GM12878 (cell line): Measurements from ENCODE around the gene SSUH2. TPM values are rescaled to one million over a fixed set of nuclear protein-coding genes. Genes with fewer than 3 reads are reported as not detected.

Experiments
- DPF2 ChIP-seq: fragments of 450-650 bp; IDR thresholded peaks from 2 replicates; pipeline ENCODE4 v1.6.1; 2017; ENCODE audit warnings: mild to moderate bottlenecking
- NBN ChIP-seq: fragments of 450-650 bp; IDR thresholded peaks from 2 replicates; pipeline ENCODE4 v1.6.1; 2016
- NFYB ChIP-seq: IDR thresholded peaks from 2 replicates; pipeline ENCODE4 v1.6.1; 2011; ENCODE audit warnings: low read depth, mild to moderate bottlenecking, low read length, improper control_type of control experiment, moderate library complexity; ENCODE audit not compliant: insufficient read depth
- PML ChIP-seq: IDR thresholded peaks from 2 replicates; pipeline ENCODE4 v1.6.1; 2012; ENCODE audit warnings: low read length, inconsistent platforms
- RAD51 ChIP-seq: fragments of 450-650 bp; IDR thresholded peaks from 2 replicates; pipeline ENCODE4 v1.6.1; 2016; ENCODE audit warnings: moderate library complexity, mild to moderate bottlenecking, inconsistent platforms
- SIN3A ChIP-seq: IDR thresholded peaks from 2 replicates; pipeline ENCODE4 v1.6.1; 2012; ENCODE audit warnings: low read depth, low read length, improper control_type of control experiment
- TAF1 ChIP-seq: IDR thresholded peaks from 2 replicates; pipeline ENCODE4 v1.6.1; 2011; ENCODE audit warnings: mild to moderate bottlenecking, low read depth, low read length, borderline replicate concordance
- YY1 ChIP-seq: IDR thresholded peaks from 2 replicates; pipeline ENCODE4 v1.6.1; 2011; ENCODE audit warnings: low read depth, mild to moderate bottlenecking, low read length
- polyA plus RNA-seq, 11 experiments: library from polyadenylated mRNA; depleted of rRNA in 4 of 11; unstranded in 6 of 11; stranded (reverse) in 5 of 11; fragments of >200 nt; fragmentation: Nextera tagmentation in 4 of 11; fragmentation: Illumina TruSeq in 1 of 11; extraction: Ambion mirVana in 4 of 11; extraction: Trizol in 1 of 11; gene quantifications; 1 replicate in 1 of 11; 2 replicates in 10 of 11; pipeline versions ENCODE4 v1.2.1 to v1.2.3, GENCODE V29; 2011 to 2016; ENCODE audit warnings: inconsistent platforms in 2 of 11, missing spikeins in 2 of 11, low read depth in 1 of 11
- total RNA-seq, 4 experiments: library from RNA; depleted of rRNA in 3 of 4; stranded (reverse); fragments of >200 nt in 3 of 4; fragmentation: Illumina TruSeq in 1 of 4; extraction: Trizol in 1 of 4; gene quantifications; 2 replicates each; pipeline versions ENCODE4 v1.2.1 to v1.2.3, GENCODE V29; 2013 to 2021
- TF ChIP-seq, protein P1 (sequence below): fragments of 450-650 bp; IDR thresholded peaks from 2 replicates; pipeline ENCODE4 v1.6.1; 2016; ENCODE audit warnings: mild to moderate bottlenecking, moderate library complexity, borderline replicate concordance
- TF ChIP-seq, protein P2 (sequence below): fragments of 450-650 bp; IDR thresholded peaks from 2 replicates; pipeline ENCODE4 v1.6.1; 2017; ENCODE audit warnings: mild to moderate bottlenecking, moderate library complexity
- TF ChIP-seq, protein P3 (sequence below): IDR thresholded peaks from 2 replicates; pipeline ENCODE4 v1.6.1; 2011; ENCODE audit warnings: borderline replicate concordance, low read depth, mild to moderate bottlenecking, moderate library complexity, mixed read lengths, low read length; ENCODE audit not compliant: insufficient read depth; ENCODE audit errors: extremely low read length
- TF ChIP-seq, protein P4 (sequence below): fragments of 450-650 bp; IDR thresholded peaks from 2 replicates; pipeline ENCODE4 v1.6.1; 2017; ENCODE audit warnings: mild to moderate bottlenecking, low read depth, inconsistent platforms; ENCODE audit not compliant: poor library complexity, severe bottlenecking

SSUH2 gene
- total and polyA plus RNA-seq, 10 of the 15 experiments (the other 5 are each of a cell fraction or from before 2014, with no cell fraction given): 0.09 to 0.26 TPM; not detected in 8

DNA sequence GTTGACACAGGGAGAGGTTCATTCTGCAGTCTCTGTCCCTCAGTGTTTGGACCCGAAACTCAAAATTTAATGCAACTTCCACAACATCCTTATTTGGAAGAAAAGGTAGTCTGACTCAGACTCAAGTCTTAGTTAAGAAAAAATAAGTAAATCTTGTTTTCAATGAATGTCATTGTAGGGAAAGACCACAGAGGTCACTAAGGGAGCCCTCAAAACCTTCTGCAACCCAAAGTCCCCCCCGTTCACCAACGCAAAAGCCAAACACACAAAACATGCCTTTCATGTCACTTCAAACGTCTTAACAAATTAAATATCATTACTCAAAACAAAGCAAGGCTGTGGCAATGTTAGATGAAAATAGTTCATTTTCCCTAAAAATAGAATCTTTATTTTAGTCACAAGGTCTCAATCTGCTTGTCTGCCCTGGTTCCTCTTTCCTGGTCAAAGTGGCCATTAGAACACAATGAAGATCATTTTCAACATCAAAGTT lies 20.9 kb upstream of the SSUH2 start (continued):
- TF ChIP-seq, protein P1, sequence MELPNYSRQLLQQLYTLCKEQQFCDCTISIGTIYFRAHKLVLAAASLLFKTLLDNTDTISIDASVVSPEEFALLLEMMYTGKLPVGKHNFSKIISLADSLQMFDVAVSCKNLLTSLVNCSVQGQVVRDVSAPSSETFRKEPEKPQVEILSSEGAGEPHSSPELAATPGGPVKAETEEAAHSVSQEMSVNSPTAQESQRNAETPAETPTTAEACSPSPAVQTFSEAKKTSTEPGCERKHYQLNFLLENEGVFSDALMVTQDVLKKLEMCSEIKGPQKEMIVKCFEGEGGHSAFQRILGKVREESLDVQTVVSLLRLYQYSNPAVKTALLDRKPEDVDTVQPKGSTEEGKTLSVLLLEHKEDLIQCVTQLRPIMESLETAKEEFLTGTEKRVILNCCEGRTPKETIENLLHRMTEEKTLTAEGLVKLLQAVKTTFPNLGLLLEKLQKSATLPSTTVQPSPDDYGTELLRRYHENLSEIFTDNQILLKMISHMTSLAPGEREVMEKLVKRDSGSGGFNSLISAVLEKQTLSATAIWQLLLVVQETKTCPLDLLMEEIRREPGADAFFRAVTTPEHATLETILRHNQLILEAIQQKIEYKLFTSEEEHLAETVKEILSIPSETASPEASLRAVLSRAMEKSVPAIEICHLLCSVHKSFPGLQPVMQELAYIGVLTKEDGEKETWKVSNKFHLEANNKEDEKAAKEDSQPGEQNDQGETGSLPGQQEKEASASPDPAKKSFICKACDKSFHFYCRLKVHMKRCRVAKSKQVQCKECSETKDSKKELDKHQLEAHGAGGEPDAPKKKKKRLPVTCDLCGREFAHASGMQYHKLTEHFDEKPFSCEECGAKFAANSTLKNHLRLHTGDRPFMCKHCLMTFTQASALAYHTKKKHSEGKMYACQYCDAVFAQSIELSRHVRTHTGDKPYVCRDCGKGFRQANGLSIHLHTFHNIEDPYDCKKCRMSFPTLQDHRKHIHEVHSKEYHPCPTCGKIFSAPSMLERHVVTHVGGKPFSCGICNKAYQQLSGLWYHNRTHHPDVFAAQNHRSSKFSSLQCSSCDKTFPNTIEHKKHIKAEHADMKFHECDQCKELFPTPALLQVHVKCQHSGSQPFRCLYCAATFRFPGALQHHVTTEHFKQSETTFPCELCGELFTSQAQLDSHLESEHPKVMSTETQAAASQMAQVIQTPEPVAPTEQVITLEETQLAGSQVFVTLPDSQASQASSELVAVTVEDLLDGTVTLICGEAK: no peak
- TF ChIP-seq DPF2: peak; percentile 91
- TF ChIP-seq, protein P2, sequence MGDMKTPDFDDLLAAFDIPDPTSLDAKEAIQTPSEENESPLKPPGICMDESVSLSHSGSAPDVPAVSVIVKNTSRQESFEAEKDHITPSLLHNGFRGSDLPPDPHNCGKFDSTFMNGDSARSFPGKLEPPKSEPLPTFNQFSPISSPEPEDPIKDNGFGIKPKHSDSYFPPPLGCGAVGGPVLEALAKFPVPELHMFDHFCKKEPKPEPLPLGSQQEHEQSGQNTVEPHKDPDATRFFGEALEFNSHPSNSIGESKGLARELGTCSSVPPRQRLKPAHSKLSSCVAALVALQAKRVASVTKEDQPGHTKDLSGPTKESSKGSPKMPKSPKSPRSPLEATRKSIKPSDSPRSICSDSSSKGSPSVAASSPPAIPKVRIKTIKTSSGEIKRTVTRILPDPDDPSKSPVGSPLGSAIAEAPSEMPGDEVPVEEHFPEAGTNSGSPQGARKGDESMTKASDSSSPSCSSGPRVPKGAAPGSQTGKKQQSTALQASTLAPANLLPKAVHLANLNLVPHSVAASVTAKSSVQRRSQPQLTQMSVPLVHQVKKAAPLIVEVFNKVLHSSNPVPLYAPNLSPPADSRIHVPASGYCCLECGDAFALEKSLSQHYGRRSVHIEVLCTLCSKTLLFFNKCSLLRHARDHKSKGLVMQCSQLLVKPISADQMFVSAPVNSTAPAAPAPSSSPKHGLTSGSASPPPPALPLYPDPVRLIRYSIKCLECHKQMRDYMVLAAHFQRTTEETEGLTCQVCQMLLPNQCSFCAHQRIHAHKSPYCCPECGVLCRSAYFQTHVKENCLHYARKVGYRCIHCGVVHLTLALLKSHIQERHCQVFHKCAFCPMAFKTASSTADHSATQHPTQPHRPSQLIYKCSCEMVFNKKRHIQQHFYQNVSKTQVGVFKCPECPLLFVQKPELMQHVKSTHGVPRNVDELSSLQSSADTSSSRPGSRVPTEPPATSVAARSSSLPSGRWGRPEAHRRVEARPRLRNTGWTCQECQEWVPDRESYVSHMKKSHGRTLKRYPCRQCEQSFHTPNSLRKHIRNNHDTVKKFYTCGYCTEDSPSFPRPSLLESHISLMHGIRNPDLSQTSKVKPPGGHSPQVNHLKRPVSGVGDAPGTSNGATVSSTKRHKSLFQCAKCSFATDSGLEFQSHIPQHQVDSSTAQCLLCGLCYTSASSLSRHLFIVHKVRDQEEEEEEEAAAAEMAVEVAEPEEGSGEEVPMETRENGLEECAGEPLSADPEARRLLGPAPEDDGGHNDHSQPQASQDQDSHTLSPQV: 0 out of 2 replicates have a peak, but pooled peaks have one; percentile 15
- peak; percentile 98 for TF ChIP-seq NBN
- TF ChIP-seq, protein P3, sequence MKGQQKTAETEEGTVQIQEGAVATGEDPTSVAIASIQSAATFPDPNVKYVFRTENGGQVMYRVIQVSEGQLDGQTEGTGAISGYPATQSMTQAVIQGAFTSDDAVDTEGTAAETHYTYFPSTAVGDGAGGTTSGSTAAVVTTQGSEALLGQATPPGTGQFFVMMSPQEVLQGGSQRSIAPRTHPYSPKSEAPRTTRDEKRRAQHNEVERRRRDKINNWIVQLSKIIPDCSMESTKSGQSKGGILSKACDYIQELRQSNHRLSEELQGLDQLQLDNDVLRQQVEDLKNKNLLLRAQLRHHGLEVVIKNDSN: no peak
- TF ChIP-seq NFYB: no peak
- TF ChIP-seq, protein P4, sequence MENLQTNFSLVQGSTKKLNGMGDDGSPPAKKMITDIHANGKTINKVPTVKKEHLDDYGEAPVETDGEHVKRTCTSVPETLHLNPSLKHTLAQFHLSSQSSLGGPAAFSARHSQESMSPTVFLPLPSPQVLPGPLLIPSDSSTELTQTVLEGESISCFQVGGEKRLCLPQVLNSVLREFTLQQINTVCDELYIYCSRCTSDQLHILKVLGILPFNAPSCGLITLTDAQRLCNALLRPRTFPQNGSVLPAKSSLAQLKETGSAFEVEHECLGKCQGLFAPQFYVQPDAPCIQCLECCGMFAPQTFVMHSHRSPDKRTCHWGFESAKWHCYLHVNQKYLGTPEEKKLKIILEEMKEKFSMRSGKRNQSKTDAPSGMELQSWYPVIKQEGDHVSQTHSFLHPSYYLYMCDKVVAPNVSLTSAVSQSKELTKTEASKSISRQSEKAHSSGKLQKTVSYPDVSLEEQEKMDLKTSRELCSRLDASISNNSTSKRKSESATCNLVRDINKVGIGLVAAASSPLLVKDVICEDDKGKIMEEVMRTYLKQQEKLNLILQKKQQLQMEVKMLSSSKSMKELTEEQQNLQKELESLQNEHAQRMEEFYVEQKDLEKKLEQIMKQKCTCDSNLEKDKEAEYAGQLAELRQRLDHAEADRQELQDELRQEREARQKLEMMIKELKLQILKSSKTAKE: peak; percentile 99
- no peak for TF ChIP-seq TAF1
- peak; percentile 61; the same call in 1 of the 2 replicates for TF ChIP-seq RAD51
- TF ChIP-seq YY1: no peak; the same call in 1 of the 2 replicates
- TF ChIP-seq PML: peak; percentile 70; the same call in 1 of the 2 replicates
- no peak for TF ChIP-seq SIN3A
